H1 (cell line): ENCODE results near the gene HRH3. TPM values are rescaled to one million over a fixed set of nuclear protein-coding genes. Genes with fewer than 3 reads are reported as not detected.

Experiments
- CTCF ChIA-PET: fragments of 300-600 bp; sonication (Branson Sonifier 250); formaldehyde crosslinking; loops from one replicate; lab custom pipeline; 2021; ENCODE audit not compliant: partially characterized antibody; lab: Charles Lee
- POLR2A ChIA-PET: fragments of 300-600 bp; sonication (Branson Sonifier 250); formaldehyde crosslinking; loops from one replicate; lab custom pipeline; 2021; ENCODE audit warnings: inconsistent platforms; ENCODE audit not compliant: partially characterized antibody; lab: Charles Lee
- DNase-seq, 2 experiments: peaks; one replicate each; pipeline versions ENCODE4 v3.0.0 to v3.0.0-alpha.2; 2010 to 2022; ENCODE audit warnings: low spot score in 2 of 2, low read depth in 1 of 2, mixed read lengths in 1 of 2
- FAIRE-seq: peaks from 2 replicates; lab custom pipeline; 2011; peaks lifted over from hg19 to GRCh38; lab: Jason Lieb, UNC
- H2AFZ ChIP-seq: 2 replicates; pipeline ENCODE4 v1.8.1; 2012; ENCODE audit warnings: low read length, inconsistent platforms
- H2AK5ac ChIP-seq: 2 replicates; pipeline ENCODE4 v1.6.1; 2013; ENCODE audit warnings: low read depth, low read length
- H2BK120ac ChIP-seq: replicated peaks from 2 replicates; pipeline ENCODE3; 2013; ENCODE audit warnings: low read depth, low read length, inconsistent platforms
- H2BK12ac ChIP-seq: 2 replicates; pipeline ENCODE4 v1.6.1; 2013; ENCODE audit warnings: low read depth, low read length
- H2BK15ac ChIP-seq: 2 replicates; pipeline ENCODE4 v1.6.1; 2013; ENCODE audit warnings: low read length
- H2BK20ac ChIP-seq: 2 replicates; pipeline ENCODE4 v1.6.1; 2013; ENCODE audit warnings: low read length
- H2BK5ac ChIP-seq: 2 replicates; pipeline ENCODE4 v1.6.1; 2013; ENCODE audit warnings: low read depth, low read length
- H3K14ac ChIP-seq: 2 replicates; pipeline ENCODE4 v1.6.1; 2013; ENCODE audit warnings: inconsistent platforms; ENCODE audit not compliant: insufficient read length
- H3K18ac ChIP-seq: 2 replicates; pipeline ENCODE4 v1.6.1; 2013; ENCODE audit warnings: low read length; ENCODE audit errors: extremely low read depth
- H3K23ac ChIP-seq: 2 replicates; pipeline ENCODE4 v1.6.1; 2013; ENCODE audit warnings: inconsistent platforms; ENCODE audit not compliant: insufficient read length
- H3K23me2 ChIP-seq: 2 replicates; pipeline ENCODE4 v1.6.1; 2013; ENCODE audit warnings: low read depth, low read length
- H3K27ac ChIP-seq: 2 replicates; pipeline ENCODE4 v1.6.1; 2011; ENCODE audit warnings: low read depth, low read length, inconsistent platforms
- H3K27me3 ChIP-seq, 4 experiments: replicated peaks in 1 of 4; 1 replicate in 1 of 4; 2 replicates in 3 of 4; pipeline versions ENCODE4 v1.6.1 to v1.8.1; 2011 to 2013; ENCODE audit warnings: low read length in 3 of 4, mild to moderate bottlenecking in 3 of 4, inconsistent platforms in 2 of 4, mixed read lengths in 2 of 4, moderate library complexity in 1 of 4; ENCODE audit not compliant: control insufficient read depth in 3 of 4, insufficient read depth in 3 of 4; ENCODE audit errors: extremely low read depth in 1 of 4
- H3K36me3 ChIP-seq, 4 experiments: 2 replicates each; pipeline versions ENCODE4 v1.6.1 to v1.8.1; 2011 to 2013; ENCODE audit warnings: mild to moderate bottlenecking in 4 of 4, low read length in 3 of 4, moderate library complexity in 2 of 4, control low read depth in 1 of 4, inconsistent platforms in 1 of 4; ENCODE audit not compliant: insufficient read depth in 4 of 4, control insufficient read depth in 2 of 4
- H3K4ac ChIP-seq: replicated peaks from 2 replicates; pipeline ENCODE3; 2013; ENCODE audit warnings: low read length, low read depth, mixed read lengths, inconsistent platforms; ENCODE audit not compliant: insufficient read length
- H3K4me1 ChIP-seq, 4 experiments: replicated peaks in 1 of 4; 1 replicate in 1 of 4; 2 replicates in 3 of 4; pipeline versions ENCODE4 v1.6.1 to v1.8.1; 2011 to 2013; ENCODE audit warnings: low read length in 3 of 4, inconsistent platforms in 2 of 4, mixed read lengths in 1 of 4; ENCODE audit not compliant: insufficient read depth in 4 of 4, control insufficient read depth in 3 of 4
- H3K4me2 ChIP-seq, 2 experiments: 2 replicates each; pipeline versions ENCODE4 v1.6.1 to v1.8.1; 2011 to 2013; ENCODE audit warnings: low read depth in 2 of 2, low read length in 2 of 2, control low read depth in 1 of 2, inconsistent platforms in 1 of 2, mild to moderate bottlenecking in 1 of 2; ENCODE audit not compliant: insufficient read depth in 1 of 2
- H3K4me3 ChIP-seq, 4 experiments: fragments of 200-600, 300-600 bp in 1 of 4; sonication (generic), shearing (Covaris generic), sonication (Bioruptor Twin) in 1 of 4; 2 replicates each; pipeline versions ENCODE4 v1.5.1 to v1.8.1; 2011 to 2016; ENCODE audit warnings: low read length in 4 of 4, low read depth in 3 of 4, control low read depth in 2 of 4, inconsistent platforms in 2 of 4, mild to moderate bottlenecking in 2 of 4, mixed read lengths in 1 of 4, moderate library complexity in 1 of 4; ENCODE audit not compliant: insufficient read depth in 2 of 4; ENCODE audit errors: extremely low read depth in 1 of 4
- H3K56ac ChIP-seq: replicated peaks from 2 replicates; pipeline ENCODE3; 2013; ENCODE audit warnings: low read depth, mild to moderate bottlenecking, mixed read lengths, low read length, inconsistent platforms; ENCODE audit not compliant: insufficient read length
- H3K79me1 ChIP-seq: 2 replicates; pipeline ENCODE4 v1.6.1; 2013; ENCODE audit warnings: low read depth, low read length, control low read depth
- H3K79me2 ChIP-seq, 2 experiments: 2 replicates each; pipeline versions ENCODE4 v1.6.1 to v1.8.1; 2012 to 2013; ENCODE audit warnings: low read length in 2 of 2, mild to moderate bottlenecking in 2 of 2, inconsistent platforms in 1 of 2; ENCODE audit not compliant: insufficient read depth in 2 of 2, control insufficient read depth in 1 of 2
- H3K9ac ChIP-seq, 4 experiments: replicated peaks in 1 of 4; 1 replicate in 1 of 4; 2 replicates in 3 of 4; pipeline versions ENCODE4 v1.6.1 to v1.8.1; 2011 to 2013; ENCODE audit warnings: low read depth in 3 of 4, low read length in 3 of 4, control low read depth in 2 of 4, mild to moderate bottlenecking in 2 of 4, moderate library complexity in 2 of 4, inconsistent platforms in 1 of 4; ENCODE audit errors: extremely low read depth in 1 of 4
- H3K9me3 ChIP-seq, 2 experiments: 2 replicates each; pipeline versions ENCODE4 v1.6.1 to v1.8.1; 2012 to 2013; ENCODE audit warnings: mild to moderate bottlenecking in 2 of 2, moderate library complexity in 2 of 2, control low read depth in 1 of 2, inconsistent platforms in 1 of 2, low read depth in 1 of 2, low read length in 1 of 2, mixed read lengths in 1 of 2; ENCODE audit not compliant: insufficient read depth in 2 of 2
- H4K20me1 ChIP-seq, 2 experiments: replicated peaks in 1 of 2; 2 replicates each; pipeline versions ENCODE3 to v1.8.1; 2011 to 2013; ENCODE audit warnings: inconsistent platforms in 2 of 2, low read length in 2 of 2, mild to moderate bottlenecking in 1 of 2; ENCODE audit not compliant: insufficient read depth in 2 of 2, control insufficient read depth in 1 of 2
- H4K5ac ChIP-seq: 2 replicates; pipeline ENCODE4 v1.6.1; 2013; ENCODE audit warnings: low read length, low read depth, mixed read lengths, inconsistent platforms; ENCODE audit not compliant: insufficient read length
- H4K8ac ChIP-seq: 2 replicates; pipeline ENCODE4 v1.8.0; 2013; ENCODE audit warnings: mild to moderate bottlenecking, moderate library complexity, low read length, inconsistent platforms; ENCODE audit not compliant: insufficient read depth; ENCODE audit errors: extremely low read depth
- H4K91ac ChIP-seq: replicated peaks from 2 replicates; pipeline ENCODE3; 2013; ENCODE audit warnings: low read length, mixed read lengths, inconsistent platforms; ENCODE audit not compliant: insufficient read length
- KDM1A ChIP-seq: fragments of 200-600, 300-600 bp; sonication (generic); IDR thresholded peaks from 2 replicates; pipeline ENCODE4 v1.7.1; 2016; ENCODE audit warnings: mild to moderate bottlenecking, low read length, borderline replicate concordance
- POLR2A ChIP-seq, 2 experiments: IDR thresholded peaks; 1 replicate in 1 of 2; 2 replicates in 1 of 2; pipeline ENCODE4 v1.6.1; 2011; ENCODE audit warnings: low read depth in 2 of 2, low read length in 2 of 2, mild to moderate bottlenecking in 2 of 2; ENCODE audit errors: control extremely low read depth in 1 of 2
- RAD21 ChIP-seq, 2 experiments: IDR thresholded peaks in 1 of 2; conservative IDR thresholded peaks in 1 of 2; 2 replicates each; pipeline ENCODE4 v1.6.1; 2011; ENCODE audit warnings: low read depth in 2 of 2, low read length in 2 of 2, improper control_type of control experiment in 1 of 2, inconsistent platforms in 1 of 2, mild to moderate bottlenecking in 1 of 2, moderate library complexity in 1 of 2
- RFX5 ChIP-seq: IDR thresholded peaks from 2 replicates; pipeline ENCODE4 v1.6.1; 2011; ENCODE audit warnings: low read depth, low read length, improper control_type of control experiment, borderline replicate concordance
- SIN3A ChIP-seq, 2 experiments: IDR thresholded peaks in 1 of 2; conservative IDR thresholded peaks in 1 of 2; 2 replicates each; pipeline ENCODE4 v1.6.1; 2011 to 2012; ENCODE audit warnings: low read length in 2 of 2, improper control_type of control experiment in 1 of 2, low read depth in 1 of 2, mild to moderate bottlenecking in 1 of 2
- SP4 ChIP-seq: IDR thresholded peaks from 2 replicates; pipeline ENCODE4 v1.6.1; 2012; ENCODE audit warnings: low read length, inconsistent platforms
- TCF12 ChIP-seq: IDR thresholded peaks from 2 replicates; pipeline ENCODE4 v1.6.1; 2011; ENCODE audit warnings: low read depth, mild to moderate bottlenecking, low read length
- WGBS, 2 experiments: shearing (Covaris generic) in 1 of 2; methylation state at CpG; one replicate each; pipeline versions ENCODE4 v1.1.6 to v1.1.7; 2013 to 2015; ENCODE audit warnings: low lambda C conversion rate in 2 of 2, mixed read lengths in 2 of 2, inconsistent platforms in 1 of 2, low coverage in 1 of 2, missing lambda C conversion rate in 1 of 2; ENCODE audit not compliant: insufficient replicate concordance in 2 of 2, insufficient coverage in 1 of 2, insufficient read length in 1 of 2; ENCODE audit errors: extremely low coverage in 1 of 2, missing lambda C conversion rate in 1 of 2; 5-methylcytosine and 5-hydroxymethylcytosine counted together
- polyA plus RNA-seq, 7 experiments: library from polyadenylated mRNA; depleted of rRNA in 3 of 7; stranded (reverse) in 5 of 7; unstranded in 2 of 7; fragments of >200 nt in 5 of 7; fragments of 200-250 nt in 2 of 7; gene quantifications; 1 replicate in 5 of 7; 2 replicates in 1 of 7; 4 replicates in 1 of 7; pipeline versions ENCODE4 v1.2.1 to v1.2.3, GENCODE V29; 2011 to 2013; ENCODE audit warnings: missing spikeins in 2 of 7, mixed read lengths in 2 of 7
- total RNA-seq: library from RNA; stranded (reverse); fragmentation: NEBNext Ultra II Directional; extraction: Animal tissue kit (Norgen Biotek cat#: 25700); gene quantifications from 2 replicates; pipeline ENCODE4 v1.2.1, GENCODE V29; 2021

HRH3 gene
- total and polyA plus RNA-seq, 2 of the 8 experiments (the other 6 are each of a cell fraction or from before 2014, with no cell fraction given) = 2.0 to 4.5 TPM

DNA sequence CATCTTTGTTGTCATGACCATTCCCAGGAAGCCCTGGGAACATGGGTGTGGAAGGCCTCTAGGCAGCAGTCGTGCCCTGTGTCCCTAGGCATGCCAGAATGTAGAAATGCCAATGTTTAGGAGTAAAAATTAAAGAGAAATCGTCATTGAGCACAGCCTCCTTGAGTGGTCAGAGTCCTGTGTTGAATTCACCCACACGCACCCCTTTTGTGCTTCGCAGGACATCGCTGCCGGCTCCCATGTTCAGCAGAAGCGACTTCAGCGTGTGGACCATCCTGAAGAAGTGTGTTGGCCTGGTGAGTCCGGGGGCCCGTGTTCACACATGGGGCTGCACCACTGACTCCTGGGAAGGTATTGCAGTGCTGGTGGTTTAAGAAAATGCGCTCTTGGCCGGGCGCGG, 43.3 kb upstream of the HRH3 start:
- Histone ChIP-seq H2BK12ac (no peak overlapping the region), H3K9me3 (peaks cover 0 to 2% of the 10 kb centered on the region in 2 experiments; a peak in 2 of 4 replicates), H2BK120ac (no peak overlapping the region), H2BK20ac (no peak overlapping the region), H3K23me2 (no peaks in the 10 kb centered on the region), H3K9ac (no peak overlapping the region), H2AFZ (no peak overlapping the region), H2BK15ac (no peak overlapping the region), H3K56ac (no peak overlapping the region), H3K4me2 (no peak overlapping the region), H2BK5ac (no peak overlapping the region; the same call in 1 of the 2 replicates), H4K20me1 (peaks cover 2 to 8% of the 10 kb centered on the region in 2 experiments), H4K5ac (no peak overlapping the region), H3K27me3 (no peaks in the 10 kb centered on the region), H3K79me2 (peaks cover 0 to 2% of the 10 kb centered on the region in 2 experiments; a peak in 1 of 4 replicates), H3K27ac (no peak overlapping the region), H3K4me3 (no peak overlapping the region), H3K79me1 (peaks cover 6% of the 10 kb centered on the region), H3K14ac (no peak overlapping the region), H3K36me3 (peaks cover 2 to 24% (median 15%) of the 10 kb centered on the region in 4 experiments; a peak in 6 of 8 replicates), H3K4me1 (no peaks in the 10 kb centered on the region), H3K23ac (no peak overlapping the region), H2AK5ac (no peak overlapping the region), H3K4ac (no peak overlapping the region), H4K91ac (no peak overlapping the region), H4K8ac (no peak overlapping the region), H3K18ac (no peak overlapping the region)
- ChIA-PET CTCF (interaction anchor here (1.2 to 1.3 kb wide), 2 partner anchors 31 to 61 kb away, joined by 3 to 5 read pairs; no protein-coding TSS in a partner anchor), POLR2A (interaction anchor here (1.1 to 1.3 kb wide), 2 partner anchors 9 to 11 kb away, joined by 4 read pairs; no protein-coding TSS in a partner anchor)
- no peak for DNase-seq
- WGBS, 2 experiments = 95% methylated on average over 14 of the region's 14 CpGs; no CpG with 5 or more reads in 1 of the 2 experiments
- TF ChIP-seq TCF12 = no peak
- no peak for TF ChIP-seq KDM1A
- TF ChIP-seq RFX5 = no peak
- no peak for TF ChIP-seq POLR2A (IDR thresholded peaks at IDR 0.05; ENCODE audit: control extremely low read depth in 1 of 2, low read depth in 2 of 2, low read length in 2 of 2)
- no peak for TF ChIP-seq RAD21 (IDR thresholded peaks at IDR 0.05 in 1 of 2, conservative IDR thresholded peaks at IDR 0.05 in 1 of 2; ENCODE audit: low read depth in 2 of 2, low read length in 2 of 2)
- no peak for TF ChIP-seq SIN3A (conservative IDR thresholded peaks at IDR 0.05 in 1 of 2, IDR thresholded peaks at IDR 0.05 in 1 of 2; ENCODE audit: low read depth in 1 of 2, low read length in 2 of 2)
- no peak for TF ChIP-seq SP4
- no peak for FAIRE-seq
